Activated CD8-positive, alpha-beta memory T cell treated with anti-CD3 and anti-CD28 coated beads, Interleukin-2, amount 50 U/mL, for 1 hour (primary cell): ENCODE data around the gene NFIA.
"Not testable (repeated sequence)": the region's sequence is repeated elsewhere in the genome, so short reads cannot be mapped to it uniquely, and the experiment has no call there.

ENCODE experiments used
- DNase-seq: peaks from one replicate; pipeline ENCODE4 v3.0.0-alpha.2; 2020; ENCODE audit errors: extremely low read depth

Gene NFIA

GRCh38 chr1:61271412-61271789, 189.0 kb downstream of the NFIA start:
- no peak for DNase-seq

- no peak for DNase-seq
Measured at GRCh38 chr1:61273167-61273705, 190.9 kb downstream of the NFIA start.

GRCh38 chr1:61273861-61274260, 191.5 kb downstream of the NFIA start:
- DNase-seq = no peak

- DNase-seq = no peak
Measured at GRCh38 chr1:61274939-61275338, 192.6 kb downstream of the NFIA start.

- no peak for DNase-seq
Measured at GRCh38 chr1:61276246-61276645, 193.9 kb downstream of the NFIA start.

GRCh38 chr1:61277121-61277690, 194.8 kb downstream of the NFIA start:
- no peak for DNase-seq

GRCh38 chr1:61278503-61278902, 196.1 kb downstream of the NFIA start:
- not testable (repeated sequence) for DNase-seq

- DNase-seq = no peak
Measured at GRCh38 chr1:61278966-61279365, 196.6 kb downstream of the NFIA start.

GRCh38 chr1:61279570-61279969, 197.2 kb downstream of the NFIA start:
- no peak for DNase-seq

GRCh38 chr1:61280452-61280851, 198.1 kb downstream of the NFIA start:
- no peak for DNase-seq

- no peak for DNase-seq
Measured at GRCh38 chr1:61282387-61282786, 200.0 kb downstream of the NFIA start.

GRCh38 chr1:61284248-61284854, 202.0 kb downstream of the NFIA start:
- DNase-seq = no peak

- DNase-seq = no peak
Measured at GRCh38 chr1:61284936-61285335, 202.6 kb downstream of the NFIA start.

- no peak for DNase-seq
Measured at GRCh38 chr1:61285371-61285885, 203.1 kb downstream of the NFIA start.

GRCh38 chr1:61287014-61287413, 204.7 kb downstream of the NFIA start:
- no peak for DNase-seq

GRCh38 chr1:61287734-61288133, 205.4 kb downstream of the NFIA start:
- DNase-seq = no peak

GRCh38 chr1:61289232-61290098, 207.1 kb downstream of the NFIA start:
- no peak for DNase-seq

GRCh38 chr1:61290525-61290924, 208.2 kb downstream of the NFIA start:
- no peak for DNase-seq

GRCh38 chr1:61293197-61293596, 210.8 kb downstream of the NFIA start:
- no peak for DNase-seq

- no peak for DNase-seq
Measured at GRCh38 chr1:61293986-61294504, 211.7 kb downstream of the NFIA start.

GRCh38 chr1:61294930-61295329, 212.6 kb downstream of the NFIA start:
- no peak for DNase-seq

GRCh38 chr1:61295818-61296537, 213.6 kb downstream of the NFIA start:
- no peak for DNase-seq
